ENCODE data around the gene UQCC2.

Gene UQCC2

DNA sequence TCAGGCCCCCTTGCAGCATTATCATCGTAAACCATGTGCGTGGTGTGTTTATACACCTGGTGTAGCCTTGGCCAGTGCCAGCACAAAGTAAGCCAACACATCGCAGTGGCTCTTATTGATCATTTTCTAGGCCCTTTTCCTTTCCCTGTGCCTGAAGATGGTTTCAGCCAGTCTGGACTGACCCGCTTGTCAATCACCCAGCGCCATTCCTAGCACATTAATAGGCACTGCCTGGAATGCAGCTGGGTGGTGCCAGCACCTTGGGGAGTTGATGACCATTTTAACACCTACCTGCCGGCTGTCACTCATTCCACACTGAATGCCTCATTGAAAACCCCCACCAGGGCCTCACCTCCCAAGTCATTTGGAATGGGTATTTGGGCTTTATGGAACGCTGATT lies 4.9 kb upstream of the UQCC2 start:
- Histone ChIP-seq H2AK5ac (ENCODE audit: low read depth, low read length) (no peak overlapping the region), H2BK5ac (ENCODE audit: low read length) (no peak overlapping the region), H3K79me1 (ENCODE audit: low read depth, low read length) (no peaks in the 10 kb centered on the region), H3K14ac (ENCODE audit: low read length) (no peak overlapping the region), H3K9me3 (replicated peaks in 1 of 2; ENCODE audit: control insufficient read depth in 2 of 2, insufficient read depth in 1 of 2, low read depth in 1 of 2, low read length in 2 of 2) (no peaks in the 10 kb centered on the region), H3K9ac (ENCODE audit: low read depth, low read length, poor library complexity) (no peak overlapping the region), H3K4me3 (ENCODE audit: low read length in 2 of 2) (no peak overlapping the region), H3K18ac (ENCODE audit: low read length) (no peak overlapping the region), H3K4me1 (ENCODE audit: control insufficient read depth in 2 of 2, insufficient read depth in 1 of 2, low read depth in 1 of 2, low read length in 2 of 2) (peaks cover 0 to 3% of the 10 kb centered on the region in 2 donors), H3K27ac (replicated peaks; ENCODE audit: low read length) (no peak overlapping the region), H3K23ac (ENCODE audit: low read depth, low read length, poor library complexity) (no peak overlapping the region), H2AFZ (ENCODE audit: low read length) (no peak overlapping the region), H3K4ac (ENCODE audit: low read length) (no peak overlapping the region), H2BK15ac (ENCODE audit: low read length) (no peak overlapping the region), H2BK12ac (ENCODE audit: low read length) (no peak overlapping the region), H3K27me3 (ENCODE audit: control insufficient read depth in 3 of 3, insufficient read depth in 3 of 3, low read depth in 1 of 3, low read length in 3 of 3) (peaks cover 0 to 10% (median 0%) of the 10 kb centered on the region in 3 experiments), H3K36me3 (replicated peaks in 1 of 2; ENCODE audit: control insufficient read depth in 2 of 2, insufficient read depth in 2 of 2, low read length in 2 of 2) (no peaks in the 10 kb centered on the region), H2BK120ac (ENCODE audit: low read depth, low read length) (no peak overlapping the region), H4K8ac (ENCODE audit: low read depth, low read length) (no peak overlapping the region), H3K4me2 (ENCODE audit: insufficient read depth, low read length, poor library complexity, severe bottlenecking) (no peak overlapping the region), H4K91ac (ENCODE audit: low read depth, low read length, poor library complexity) (no peak overlapping the region)
- WGBS, 2 donors (ENCODE audit: extremely low coverage in 2 of 2, insufficient read length in 2 of 2, insufficient replicate concordance in 1 of 2): no CpG with 5 or more reads among the region's 7 CpGs
- DNase-seq (ENCODE audit: low spot score): no peak

DNA sequence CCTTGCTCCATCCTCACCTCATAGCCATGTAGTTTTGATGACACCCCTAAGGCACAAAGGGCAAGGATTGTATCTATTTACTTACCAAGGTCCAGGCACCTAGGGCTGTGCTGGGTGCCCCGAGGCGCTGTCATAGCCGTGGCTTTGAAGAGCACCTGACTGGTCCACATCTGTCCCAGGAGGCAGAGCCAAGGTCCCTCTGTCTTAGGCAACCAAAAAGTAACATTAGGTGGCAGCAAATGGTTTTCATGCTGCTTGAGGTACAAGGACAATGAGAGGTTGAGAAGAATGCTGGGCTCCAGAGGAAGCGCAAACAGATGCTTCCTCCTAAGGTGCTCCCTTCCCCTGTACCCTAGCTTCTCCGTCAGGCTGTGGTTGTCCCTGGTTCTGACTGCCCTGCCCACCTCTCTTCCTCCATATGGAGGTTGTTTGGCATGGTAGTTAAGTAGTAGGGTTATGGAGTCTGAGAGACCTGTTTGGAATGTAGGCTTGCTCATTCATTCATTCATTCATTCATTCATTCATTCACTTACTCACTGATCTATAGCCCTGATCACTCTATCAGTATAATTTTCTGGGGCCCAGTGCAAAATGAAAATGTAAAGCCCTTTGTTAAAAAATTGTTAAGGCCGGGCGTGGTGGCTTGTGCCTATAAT lies 3.0 kb upstream of the UQCC2 start:
- Histone ChIP-seq H3K4me1 (ENCODE audit: control insufficient read depth in 2 of 2, insufficient read depth in 1 of 2, low read depth in 1 of 2, low read length in 2 of 2) (peaks cover 4 to 11% of the 10 kb centered on the region in 2 donors), H3K14ac (ENCODE audit: low read length) (no peak overlapping the region), H3K4ac (ENCODE audit: low read length) (no peak overlapping the region), H2BK12ac (ENCODE audit: low read length) (no peak overlapping the region), H3K27ac (replicated peaks; ENCODE audit: low read length) (no peak overlapping the region), H2BK15ac (ENCODE audit: low read length) (no peak overlapping the region), H2AK5ac (ENCODE audit: low read depth, low read length) (no peak overlapping the region), H2BK5ac (ENCODE audit: low read length) (no peak overlapping the region), H4K91ac (ENCODE audit: low read depth, low read length, poor library complexity) (no peak overlapping the region), H3K4me3 (ENCODE audit: low read length in 2 of 2) (no peak overlapping the region), H3K36me3 (replicated peaks in 1 of 2; ENCODE audit: control insufficient read depth in 2 of 2, insufficient read depth in 2 of 2, low read length in 2 of 2) (peaks cover 9 to 14% of the 10 kb centered on the region in 2 donors), H4K8ac (ENCODE audit: low read depth, low read length) (no peak overlapping the region), H2AFZ (ENCODE audit: low read length) (no peak overlapping the region), H3K9me3 (replicated peaks in 1 of 2; ENCODE audit: control insufficient read depth in 2 of 2, insufficient read depth in 1 of 2, low read depth in 1 of 2, low read length in 2 of 2) (no peaks in the 10 kb centered on the region), H3K9ac (ENCODE audit: low read depth, low read length, poor library complexity) (no peak overlapping the region), H3K79me1 (ENCODE audit: low read depth, low read length) (peaks cover 6% of the 10 kb centered on the region), H3K23ac (ENCODE audit: low read depth, low read length, poor library complexity) (no peak overlapping the region), H3K18ac (ENCODE audit: low read length) (no peak overlapping the region), H3K4me2 (ENCODE audit: insufficient read depth, low read length, poor library complexity, severe bottlenecking) (no peak overlapping the region), H2BK120ac (ENCODE audit: low read depth, low read length) (no peak overlapping the region), H3K27me3 (ENCODE audit: control insufficient read depth in 3 of 3, insufficient read depth in 3 of 3, low read depth in 1 of 3, low read length in 3 of 3) (no peaks in the 10 kb centered on the region)
- WGBS, 2 donors (ENCODE audit: extremely low coverage in 2 of 2, insufficient read length in 2 of 2, insufficient replicate concordance in 1 of 2): no CpG with 5 or more reads among the region's 7 CpGs
- no peak for DNase-seq (ENCODE audit: low spot score)

DNA sequence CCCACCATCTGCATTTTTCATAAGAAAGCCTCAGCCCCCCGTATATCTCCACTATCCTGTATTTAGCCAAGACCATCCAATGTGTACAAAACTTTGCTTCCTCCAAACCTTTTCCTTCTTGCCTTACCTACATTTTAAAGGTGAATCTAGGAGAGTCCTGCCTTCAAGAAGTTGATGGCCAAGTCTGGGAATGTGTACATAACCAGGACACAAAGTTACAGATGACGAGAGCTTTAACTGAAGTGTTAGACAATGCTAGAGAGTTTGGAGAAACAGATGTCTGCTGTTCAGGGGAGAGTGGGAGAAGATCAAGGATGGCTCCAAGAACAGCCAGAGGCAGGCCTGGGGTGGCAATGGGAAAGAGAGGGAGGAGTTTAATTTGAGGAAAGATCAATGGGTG lies 2.3 kb upstream of the UQCC2 start:
- Histone ChIP-seq H2BK15ac (ENCODE audit: low read length) (no peak overlapping the region), H4K91ac (ENCODE audit: low read depth, low read length, poor library complexity) (no peak overlapping the region), H4K8ac (ENCODE audit: low read depth, low read length) (no peak overlapping the region), H3K9me3 (replicated peaks in 1 of 2; ENCODE audit: control insufficient read depth in 2 of 2, insufficient read depth in 1 of 2, low read depth in 1 of 2, low read length in 2 of 2) (no peaks in the 10 kb centered on the region), H3K36me3 (replicated peaks in 1 of 2; ENCODE audit: control insufficient read depth in 2 of 2, insufficient read depth in 2 of 2, low read length in 2 of 2) (peaks cover 13 to 21% of the 10 kb centered on the region in 2 donors), H3K27ac (replicated peaks; ENCODE audit: low read length) (no peak overlapping the region), H3K4me1 (ENCODE audit: control insufficient read depth in 2 of 2, insufficient read depth in 1 of 2, low read depth in 1 of 2, low read length in 2 of 2) (peaks cover 4 to 11% of the 10 kb centered on the region in 2 donors), H3K14ac (ENCODE audit: low read length) (no peak overlapping the region), H3K79me1 (ENCODE audit: low read depth, low read length) (peaks cover 7% of the 10 kb centered on the region), H2BK5ac (ENCODE audit: low read length) (no peak overlapping the region), H3K4me2 (ENCODE audit: insufficient read depth, low read length, poor library complexity, severe bottlenecking) (no peak overlapping the region), H2AK5ac (ENCODE audit: low read depth, low read length) (no peak overlapping the region), H3K18ac (ENCODE audit: low read length) (no peak overlapping the region), H3K23ac (ENCODE audit: low read depth, low read length, poor library complexity) (no peak overlapping the region), H3K9ac (ENCODE audit: low read depth, low read length, poor library complexity) (no peak overlapping the region), H2BK12ac (ENCODE audit: low read length) (no peak overlapping the region), H3K4me3 (ENCODE audit: low read length in 2 of 2) (no peak overlapping the region), H2BK120ac (ENCODE audit: low read depth, low read length) (no peak overlapping the region), H2AFZ (ENCODE audit: low read length) (no peak overlapping the region), H3K27me3 (ENCODE audit: control insufficient read depth in 3 of 3, insufficient read depth in 3 of 3, low read depth in 1 of 3, low read length in 3 of 3) (no peaks in the 10 kb centered on the region), H3K4ac (ENCODE audit: low read length) (no peak overlapping the region)
- WGBS, 2 donors (ENCODE audit: extremely low coverage in 2 of 2, insufficient read length in 2 of 2, insufficient replicate concordance in 1 of 2): no CpG with 5 or more reads among the region's 2 CpGs
- DNase-seq (ENCODE audit: low spot score): no peak

DNA sequence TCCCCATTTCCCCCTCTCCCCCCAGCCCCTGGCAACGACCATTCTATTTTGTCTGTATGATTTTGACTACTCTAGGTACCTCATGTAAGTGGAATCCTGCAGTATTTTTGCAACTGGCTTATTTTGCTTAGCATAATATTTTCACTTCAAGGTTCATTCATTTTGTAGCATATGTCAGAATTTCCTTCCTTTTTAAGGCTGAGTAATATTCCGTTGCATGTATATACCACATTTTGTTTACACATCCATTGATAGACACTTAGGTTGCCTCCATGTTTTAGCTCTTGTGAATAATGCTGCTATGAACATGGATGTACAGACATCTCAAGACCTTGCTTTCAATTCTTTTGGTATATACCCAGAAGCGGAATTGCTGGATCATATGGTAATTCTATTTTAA lies 1.4 kb upstream of the UQCC2 start:
- Histone ChIP-seq H2BK5ac (ENCODE audit: low read length) (no peak overlapping the region), H3K14ac (ENCODE audit: low read length) (no peak overlapping the region), H2BK15ac (ENCODE audit: low read length) (no peak overlapping the region), H3K23ac (ENCODE audit: low read depth, low read length, poor library complexity) (no peak overlapping the region), H3K9ac (ENCODE audit: low read depth, low read length, poor library complexity) (no peak overlapping the region), H3K79me1 (ENCODE audit: low read depth, low read length) (peaks cover 7% of the 10 kb centered on the region), H2BK120ac (ENCODE audit: low read depth, low read length) (no peak overlapping the region), H4K8ac (ENCODE audit: low read depth, low read length) (no peak overlapping the region), H3K27ac (replicated peaks; ENCODE audit: low read length) (no peak overlapping the region), H3K9me3 (replicated peaks in 1 of 2; ENCODE audit: control insufficient read depth in 2 of 2, insufficient read depth in 1 of 2, low read depth in 1 of 2, low read length in 2 of 2) (no peaks in the 10 kb centered on the region), H3K36me3 (replicated peaks in 1 of 2; ENCODE audit: control insufficient read depth in 2 of 2, insufficient read depth in 2 of 2, low read length in 2 of 2) (peaks cover 18 to 30% of the 10 kb centered on the region in 2 donors), H2BK12ac (ENCODE audit: low read length) (no peak overlapping the region), H3K4me1 (ENCODE audit: control insufficient read depth in 2 of 2, insufficient read depth in 1 of 2, low read depth in 1 of 2, low read length in 2 of 2) (peaks cover 4 to 11% of the 10 kb centered on the region in 2 donors), H2AK5ac (ENCODE audit: low read depth, low read length) (no peak overlapping the region), H2AFZ (ENCODE audit: low read length) (no peak overlapping the region), H3K27me3 (ENCODE audit: control insufficient read depth in 3 of 3, insufficient read depth in 3 of 3, low read depth in 1 of 3, low read length in 3 of 3) (no peaks in the 10 kb centered on the region), H3K18ac (ENCODE audit: low read length) (no peak overlapping the region), H3K4me2 (ENCODE audit: insufficient read depth, low read length, poor library complexity, severe bottlenecking) (no peak overlapping the region), H3K4ac (ENCODE audit: low read length) (no peak overlapping the region), H4K91ac (ENCODE audit: low read depth, low read length, poor library complexity) (no peak overlapping the region), H3K4me3 (ENCODE audit: low read length in 2 of 2) (no peak overlapping the region)
- WGBS, 2 donors (ENCODE audit: extremely low coverage in 2 of 2, insufficient read length in 2 of 2, insufficient replicate concordance in 1 of 2): no CpG with 5 or more reads among the region's 3 CpGs
- no peak for DNase-seq (ENCODE audit: low spot score)
